Endothelial cell of umbilical vein (primary cell): ENCODE measurements around the gene ATG101. TPM values are rescaled to one million over a fixed set of nuclear protein-coding genes. Genes with fewer than 3 reads are reported as not detected.

Experiments
- BruUV-seq: library from RNA; stranded (reverse); fragments of 400-500 nt; replicated peaks from 2 replicates; lab custom pipeline; 2021; lab: Mats Ljungman, UMichigan
- CTCF ChIA-PET: fragments of 300-600, 350-600 bp; sonication (Branson Sonifier 250); formaldehyde crosslinking; loops from one replicate; lab custom pipeline; 2021; ENCODE audit warnings: antibody characterized with exemption, inconsistent platforms; lab: Charles Lee
- POLR2A ChIA-PET: fragments of 300-600, 350-600 bp; sonication (Branson Sonifier 250); formaldehyde crosslinking; loops from one replicate; lab custom pipeline; 2021; ENCODE audit warnings: antibody characterized with exemption, inconsistent platforms; lab: Charles Lee
- DNase-seq: peaks from one replicate; pipeline ENCODE4 v3.0.0-alpha.2; 2011; ENCODE audit warnings: low read depth, low spot score
- FAIRE-seq: peaks from 2 replicates; lab custom pipeline; 2011; peaks lifted over from hg19 to GRCh38; lab: Jason Lieb, UNC
- H2AFZ ChIP-seq: 2 replicates; pipeline ENCODE4 v1.6.0; 2012; ENCODE audit warnings: low read depth, low read length, control low read depth, inconsistent platforms
- H3K27ac ChIP-seq: 2 replicates; pipeline ENCODE4 v1.5.1; 2011; ENCODE audit warnings: low read depth, mild to moderate bottlenecking, control low read depth, low read length, moderate library complexity; ENCODE audit not compliant: insufficient read depth
- H3K27me3 ChIP-seq, 2 experiments: 2 replicates each; pipeline versions ENCODE4 v1.6.0 to v1.6.1; 2011; ENCODE audit warnings: low read length in 2 of 2, mixed read lengths in 1 of 2; ENCODE audit not compliant: control insufficient read depth in 2 of 2, insufficient read depth in 2 of 2
- H3K36me3 ChIP-seq, 2 experiments: 2 replicates in 1 of 2; 3 replicates in 1 of 2; pipeline ENCODE4 v1.5.1; 2011; ENCODE audit warnings: low read length in 2 of 2, mild to moderate bottlenecking in 1 of 2, moderate library complexity in 1 of 2; ENCODE audit not compliant: control insufficient read depth in 2 of 2, insufficient read depth in 2 of 2; ENCODE audit errors: extremely low read depth in 1 of 2
- H3K4me1 ChIP-seq: 3 replicates; pipeline ENCODE4 v1.5.1; 2011; ENCODE audit warnings: mild to moderate bottlenecking, low read length; ENCODE audit not compliant: control insufficient read depth, insufficient read depth; ENCODE audit errors: extremely low read depth
- H3K4me2 ChIP-seq: 2 replicates; pipeline ENCODE4 v1.6.1; 2011; ENCODE audit warnings: low read length, control low read depth, mixed read lengths; ENCODE audit not compliant: insufficient read depth
- H3K4me3 ChIP-seq, 3 experiments: fragments of 200-600 bp in 1 of 3; sonication (generic), shearing (Covaris generic) in 1 of 3; replicated peaks in 1 of 3; 2 replicates each; pipeline ENCODE4 v1.5.1; 2011 to 2016; ENCODE audit warnings: control low read depth in 3 of 3, low read length in 3 of 3, mild to moderate bottlenecking in 2 of 3, inconsistent platforms in 1 of 3, low read depth in 1 of 3, moderate library complexity in 1 of 3; ENCODE audit not compliant: insufficient read depth in 1 of 3
- H3K79me2 ChIP-seq: 2 replicates; pipeline ENCODE4 v1.6.0; 2012; ENCODE audit warnings: low read length, inconsistent platforms; ENCODE audit not compliant: control insufficient read depth, insufficient read depth
- H3K9ac ChIP-seq: replicated peaks from 2 replicates; pipeline ENCODE3; 2011; ENCODE audit warnings: low read length, control low read depth; ENCODE audit not compliant: insufficient read depth; ENCODE audit errors: extremely low read depth
- H3K9me1 ChIP-seq: replicated peaks from 3 replicates; pipeline ENCODE4 v1.6.0; 2011; ENCODE audit warnings: mild to moderate bottlenecking, low read length; ENCODE audit not compliant: control insufficient read depth, insufficient read depth; ENCODE audit errors: extremely low read depth
- H3K9me3 ChIP-seq: replicated peaks from 2 replicates; pipeline ENCODE4 v1.5.1; 2012; ENCODE audit warnings: low read length, inconsistent platforms; ENCODE audit not compliant: control insufficient read depth, insufficient read depth
- H4K20me1 ChIP-seq: replicated peaks from 2 replicates; pipeline ENCODE3; 2011; ENCODE audit warnings: mild to moderate bottlenecking, low read length; ENCODE audit not compliant: control insufficient read depth, insufficient read depth; ENCODE audit errors: extremely low read depth
- FOS ChIP-seq: IDR thresholded peaks from 2 replicates; pipeline ENCODE4 v1.6.1; 2011; ENCODE audit warnings: mild to moderate bottlenecking, low read length, moderate library complexity, borderline replicate concordance; ENCODE audit not compliant: insufficient read depth
- JUN ChIP-seq: IDR thresholded peaks from 2 replicates; pipeline ENCODE4 v1.6.1; 2011; ENCODE audit warnings: borderline replicate concordance, low read depth; ENCODE audit not compliant: insufficient read length, insufficient read depth
- MYC ChIP-seq: IDR thresholded peaks from one replicate; pipeline ENCODE4 v1.6.1; 2011; ENCODE audit warnings: mild to moderate bottlenecking, low read depth, low read length
- POLR2AphosphoS5 ChIP-seq: IDR thresholded peaks from 2 replicates; pipeline ENCODE4 v1.6.1; 2012; ENCODE audit warnings: low read depth, mild to moderate bottlenecking, control low read depth, low read length, moderate library complexity; ENCODE audit not compliant: insufficient read depth
- dilution Hi-C: fragments of 300-500 bp; cut with MboI; formaldehyde crosslinking; loops from one replicate; pipeline ENCODE4 v1.15.0; 2019; ENCODE audit warnings: low sequenced_read_pairs; ENCODE audit not compliant: extremely low pct_ligation_motif_present
- intact Hi-C: fragments of 100-400 bp; cut with micrococcal nuclease; formaldehyde crosslinking; loops from one replicate; pipeline ENCODE4 v1.10.0; 2022
- polyA plus RNA-seq, 4 experiments: library from polyadenylated mRNA; depleted of rRNA in 3 of 4; stranded (reverse) in 3 of 4; unstranded in 1 of 4; fragments of >200 nt; gene quantifications; 2 replicates each; pipeline versions ENCODE4 v1.2.1 to v1.2.3, GENCODE V29; 2011 to 2012; ENCODE audit warnings: missing spikeins in 1 of 4
- total RNA-seq: library from RNA; stranded (reverse); gene quantifications from 2 replicates; pipeline ENCODE4 v1.2.3, GENCODE V29; 2021
- TF ChIP-seq, protein P1 (sequence below): IDR thresholded peaks from 2 replicates; pipeline ENCODE4 v1.6.1; 2011; ENCODE audit not compliant: insufficient read depth, insufficient read length

ATG101 gene
- total and polyA plus RNA-seq, 2 donors (not counting 3 experiments of a cell fraction or from before 2014, with no cell fraction given), result 41.6 to 78.4 TPM

GRCh38 chr12:52086944-52087835 lies 17.4 kb downstream of the ATG101 start:
- POLR2A ChIA-PET, result no interaction called here
- BruUV-seq, result no TSS peak
- H3K79me2 ChIP-seq, result no peaks in the 10 kb centered on the region
- H3K27ac ChIP-seq, result no peak overlapping the region
- dilution Hi-C loops, result no loop called here
- no peak for FAIRE-seq
- no peak overlapping the region for H2AFZ ChIP-seq
- no peak for DNase-seq
- no peak overlapping the region for H3K9ac ChIP-seq
- no peaks in the 10 kb centered on the region for H3K36me3 ChIP-seq
- peaks cover 14 to 17% of the 10 kb centered on the region in 2 experiments for H3K27me3 ChIP-seq
- H3K4me1 ChIP-seq, result no peaks in the 10 kb centered on the region
- H3K4me3 ChIP-seq, result no peak overlapping the region
- intact Hi-C loops, result no loop called here
- no peaks in the 10 kb centered on the region for H4K20me1 ChIP-seq
- CTCF ChIA-PET, result interaction anchor here (12.8 kb wide), 1 partner anchor 61 kb away, joined by 452 read pairs; no protein-coding TSS in a partner anchor
- TF ChIP-seq, protein P1, sequence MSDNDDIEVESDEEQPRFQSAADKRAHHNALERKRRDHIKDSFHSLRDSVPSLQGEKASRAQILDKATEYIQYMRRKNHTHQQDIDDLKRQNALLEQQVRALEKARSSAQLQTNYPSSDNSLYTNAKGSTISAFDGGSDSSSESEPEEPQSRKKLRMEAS, result no peak
- no peak for TF ChIP-seq FOS
- no peak for TF ChIP-seq MYC
- TF ChIP-seq POLR2AphosphoS5, result no peak
- TF ChIP-seq JUN, result no peak
- H3K9me1 ChIP-seq, result no peaks in the 10 kb centered on the region
- H3K9me3 ChIP-seq, result no peaks in the 10 kb centered on the region
- H3K4me2 ChIP-seq, result no peak overlapping the region
